Natural killer cell treated with Interleukin-12 subunit alpha and Interleukin-12 subunit beta and Interleukin-15 and Interleukin-18, amount 100 ng/mL, for 72 hours (primary cell): ENCODE measurements around the gene TRDMT1. TPM values are rescaled to one million over a fixed set of nuclear protein-coding genes. Genes with fewer than 3 reads are reported as not detected.
"Not testable (repeated sequence)": the region's sequence is repeated elsewhere in the genome, so short reads cannot be mapped to it uniquely, and the experiment has no call there.

Experiments used
- ATAC-seq, 2 donors: fragments of 150-1000 bp; cut with Tn5 transposase in 1 of 2; sonication (Bioruptor Pico), chemical (Tn5 transposase) in 1 of 2; 2 replicates each; pipeline ENCODE4 v1.10.0; 2021
- DNase-seq: peaks from one replicate; pipeline ENCODE4 v3.0.0; 2022; ENCODE audit warnings: low spot score
- H3K27ac Mint-ChIP-seq, 2 donors: 1 replicate in 1 of 2; 2 replicates in 1 of 2; pipeline ENCODE4 v1.8.0; 2022; ENCODE audit warnings: mixed read lengths in 2 of 2, mild to moderate bottlenecking in 1 of 2, moderate library complexity in 1 of 2
- H3K27me3 Mint-ChIP-seq, 2 donors: 1 replicate in 1 of 2; 2 replicates in 1 of 2; pipeline ENCODE4 v1.8.0; 2022; ENCODE audit warnings: mixed read lengths in 2 of 2
- H3K36me3 Mint-ChIP-seq: one replicate; pipeline ENCODE4 v1.8.0; 2022; ENCODE audit warnings: mixed read lengths
- H3K4me1 Mint-ChIP-seq, 2 donors: 1 replicate in 1 of 2; 2 replicates in 1 of 2; pipeline ENCODE4 v1.8.0; 2022; ENCODE audit warnings: low read depth in 2 of 2, mixed read lengths in 2 of 2, mild to moderate bottlenecking in 1 of 2
- H3K4me3 Mint-ChIP-seq: one replicate; pipeline ENCODE4 v1.8.0; 2022; ENCODE audit warnings: mixed read lengths
- H3K9me3 Mint-ChIP-seq: 2 replicates; pipeline ENCODE4 v1.8.0; 2022; ENCODE audit warnings: mixed read lengths
- total RNA-seq, 2 donors: library from RNA; stranded (reverse); gene quantifications; one replicate each; pipeline ENCODE4 v1.2.3, GENCODE V29; 2022

The TRDMT1 gene
- total RNA-seq, 2 donors from 2014 or later: 8.1 to 15.2 TPM

DNA sequence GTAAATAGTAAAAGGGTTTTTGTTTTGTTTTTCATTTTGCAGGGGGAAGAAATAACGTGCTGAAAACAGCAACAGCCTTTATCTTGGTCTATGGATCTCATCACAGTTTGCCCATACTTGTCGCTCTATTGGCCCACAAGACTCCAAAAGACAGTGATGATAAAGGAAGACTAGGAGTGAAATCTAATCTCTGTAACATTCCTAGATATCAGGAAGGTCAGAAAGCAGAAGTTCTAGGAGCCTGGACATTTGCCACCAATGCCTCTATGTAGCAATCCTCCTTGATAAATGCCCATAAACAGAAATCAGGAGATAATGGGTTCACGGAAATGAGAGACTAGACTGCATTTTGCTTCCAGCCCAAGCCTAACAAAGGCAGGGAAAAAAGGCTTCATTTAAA is 80.8 kb downstream of the TRDMT1 start:
- ATAC-seq (no peak), DNase-seq (no peak)
- Mint-ChIP-seq H3K4me1 (peaks cover 0 to 11% of the 10 kb centered on the region in 2 donors), H3K27ac (no peak overlapping the region), H3K27me3 (no peaks in the 10 kb centered on the region), H3K9me3 (no peaks in the 10 kb centered on the region), H3K36me3 (no peaks in the 10 kb centered on the region), H3K4me3 (no peak overlapping the region)

DNA sequence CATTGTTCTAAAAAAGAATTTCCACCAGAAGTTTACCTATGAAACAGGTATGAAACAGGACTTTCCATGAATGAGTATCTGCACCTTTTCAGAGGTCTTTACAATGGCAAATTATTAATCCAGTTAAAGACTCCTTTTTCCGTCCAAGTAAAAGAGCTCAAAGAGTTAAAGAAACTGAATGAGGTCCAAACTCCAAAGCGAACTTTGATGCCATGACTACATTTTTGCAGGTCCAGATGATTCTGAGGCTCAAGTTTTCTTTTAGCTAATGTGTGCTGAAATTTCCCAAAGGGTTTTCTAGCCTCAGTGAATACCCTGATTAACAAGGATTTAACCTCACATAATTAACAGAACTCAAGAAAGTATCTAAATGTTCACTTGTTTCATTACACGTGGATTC is 81.6 kb downstream of the TRDMT1 start:
- no peaks in the 10 kb centered on the region for H3K9me3 Mint-ChIP-seq
- no peak overlapping the region for H3K27ac Mint-ChIP-seq
- ATAC-seq (no peak), DNase-seq (no peak)
- H3K4me3 Mint-ChIP-seq: no peak overlapping the region
- no peaks in the 10 kb centered on the region for H3K36me3 Mint-ChIP-seq
- no peaks in the 10 kb centered on the region for H3K27me3 Mint-ChIP-seq
- peaks cover 0 to 10% of the 10 kb centered on the region in 2 donors for H3K4me1 Mint-ChIP-seq

DNA sequence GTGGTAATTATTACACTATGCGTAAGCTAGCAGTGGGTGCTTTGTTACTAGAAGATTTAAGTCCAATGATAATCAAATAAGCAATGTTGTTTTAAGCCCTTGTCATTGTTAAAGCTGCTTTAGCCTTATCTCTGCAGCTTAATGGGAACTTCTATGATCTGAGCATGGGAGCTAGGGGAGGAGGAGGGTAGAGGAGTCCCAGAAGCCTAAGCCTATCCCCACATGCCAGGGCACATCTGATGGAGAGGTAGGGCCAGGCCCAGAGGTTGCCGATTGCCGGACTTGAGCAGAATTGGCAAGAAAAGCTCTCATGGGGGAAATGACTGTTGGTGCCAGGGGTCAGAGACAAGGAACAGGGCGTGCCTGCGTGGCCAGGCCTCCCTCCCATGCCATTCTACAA is 85.3 kb downstream of the TRDMT1 start:
- no peaks in the 10 kb centered on the region for H3K36me3 Mint-ChIP-seq
- peaks cover 0 to 13% of the 10 kb centered on the region in 2 donors for H3K4me1 Mint-ChIP-seq
- ATAC-seq (no peak), DNase-seq (no peak)
- no peak overlapping the region for H3K4me3 Mint-ChIP-seq
- no peaks in the 10 kb centered on the region for H3K27me3 Mint-ChIP-seq
- no peaks in the 10 kb centered on the region for H3K9me3 Mint-ChIP-seq
- H3K27ac Mint-ChIP-seq: no peak overlapping the region

DNA sequence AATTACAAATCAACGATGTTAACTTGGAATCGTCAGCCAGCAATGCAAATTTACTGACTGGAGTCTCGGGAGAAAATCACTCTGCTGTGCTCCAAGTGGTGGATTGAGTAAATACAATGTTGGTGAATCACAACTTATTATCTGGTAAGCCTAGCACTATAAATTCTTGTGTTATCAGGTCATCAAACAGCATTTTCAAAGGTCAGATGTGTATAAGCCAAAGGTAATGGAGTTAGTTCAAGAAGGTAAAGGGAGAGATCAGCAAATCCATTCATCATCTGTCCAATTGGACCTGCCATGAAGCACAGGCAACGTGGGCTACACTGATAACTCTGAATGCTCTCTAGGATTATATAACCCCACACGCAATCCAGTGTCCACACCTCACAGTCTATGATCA is 85.8 kb downstream of the TRDMT1 start:
- DNase-seq: no peak
- H3K9me3 Mint-ChIP-seq: no peaks in the 10 kb centered on the region
- no peak overlapping the region for H3K4me3 Mint-ChIP-seq
- H3K27me3 Mint-ChIP-seq: no peaks in the 10 kb centered on the region
- no peaks in the 10 kb centered on the region for H3K36me3 Mint-ChIP-seq
- ATAC-seq: no peak
- H3K27ac Mint-ChIP-seq: no peak overlapping the region
- H3K4me1 Mint-ChIP-seq: peaks cover 0 to 13% of the 10 kb centered on the region in 2 donors

DNA sequence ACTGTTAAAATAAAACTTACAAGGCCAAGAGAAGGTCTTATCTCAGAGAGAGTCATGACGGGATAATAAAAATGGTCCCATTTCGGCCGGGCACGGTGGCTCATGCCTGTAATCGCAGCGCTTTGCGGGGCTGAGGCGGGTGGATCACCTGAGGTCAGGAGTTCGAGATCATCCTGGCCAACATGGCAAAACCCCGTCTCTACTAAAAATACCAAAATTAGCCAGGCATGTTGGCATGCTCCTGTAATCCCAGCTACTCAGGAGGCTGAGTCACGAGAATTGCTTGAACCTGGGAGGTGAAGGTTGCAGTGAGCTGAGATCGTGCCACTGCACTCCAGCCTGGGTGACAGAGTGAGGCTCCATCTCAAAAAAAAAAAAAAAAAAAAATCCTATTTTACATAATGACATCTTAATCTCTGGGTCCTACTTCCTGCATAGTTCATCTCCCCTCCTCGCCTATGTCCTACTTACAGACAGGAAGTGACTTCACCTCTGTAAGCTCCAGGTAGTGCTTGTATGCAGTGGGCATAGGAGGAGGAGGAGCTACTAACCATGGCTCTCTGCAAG is 86.5 kb downstream of the TRDMT1 start:
- not testable (repeated sequence) for H3K36me3 Mint-ChIP-seq, H3K27me3 Mint-ChIP-seq, H3K9me3 Mint-ChIP-seq, H3K27ac Mint-ChIP-seq, H3K4me3 Mint-ChIP-seq, DNase-seq
- ATAC-seq: peak in 1 of 2 donors; percentile 46
- peaks cover 0 to 13% of the 10 kb centered on the region in 2 donors for H3K4me1 Mint-ChIP-seq

DNA sequence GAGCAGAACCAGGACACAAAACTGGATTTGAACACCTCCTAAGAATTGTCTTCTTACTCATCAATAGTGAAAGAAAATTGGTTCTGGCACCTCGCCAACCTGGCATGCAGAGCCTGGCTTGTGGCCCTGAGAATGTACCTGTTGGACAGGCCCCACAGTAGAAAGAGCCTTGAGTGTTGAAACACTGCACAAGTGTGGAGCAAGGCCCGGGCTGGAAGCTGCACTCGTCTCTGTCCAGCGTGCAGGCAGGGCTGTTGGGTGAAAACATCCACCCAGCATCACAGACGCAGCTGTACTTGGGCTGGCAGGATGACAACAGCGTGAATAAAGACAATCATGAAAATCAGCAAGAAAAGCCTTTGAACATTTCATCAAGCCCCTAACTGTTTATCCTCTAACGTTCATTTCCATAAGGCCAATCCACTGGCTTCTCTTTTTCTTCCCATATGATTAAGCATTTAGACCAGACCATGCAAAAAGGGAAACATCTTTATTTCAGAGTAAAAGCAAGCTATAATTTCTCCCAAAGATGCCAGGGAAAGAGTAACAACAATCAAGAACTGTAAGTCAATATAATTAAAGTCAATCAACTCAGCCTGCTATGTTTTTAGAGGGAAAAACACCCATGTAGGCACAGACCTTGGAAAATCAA is 87.5 kb downstream of the TRDMT1 start:
- no peaks in the 10 kb centered on the region for H3K9me3 Mint-ChIP-seq
- no peak for ATAC-seq
- no peak for DNase-seq
- H3K4me1 Mint-ChIP-seq: peaks cover 0 to 18% of the 10 kb centered on the region in 2 donors
- H3K27ac Mint-ChIP-seq: no peak overlapping the region
- H3K27me3 Mint-ChIP-seq: no peaks in the 10 kb centered on the region
- no peaks in the 10 kb centered on the region for H3K36me3 Mint-ChIP-seq
- no peak overlapping the region for H3K4me3 Mint-ChIP-seq

DNA sequence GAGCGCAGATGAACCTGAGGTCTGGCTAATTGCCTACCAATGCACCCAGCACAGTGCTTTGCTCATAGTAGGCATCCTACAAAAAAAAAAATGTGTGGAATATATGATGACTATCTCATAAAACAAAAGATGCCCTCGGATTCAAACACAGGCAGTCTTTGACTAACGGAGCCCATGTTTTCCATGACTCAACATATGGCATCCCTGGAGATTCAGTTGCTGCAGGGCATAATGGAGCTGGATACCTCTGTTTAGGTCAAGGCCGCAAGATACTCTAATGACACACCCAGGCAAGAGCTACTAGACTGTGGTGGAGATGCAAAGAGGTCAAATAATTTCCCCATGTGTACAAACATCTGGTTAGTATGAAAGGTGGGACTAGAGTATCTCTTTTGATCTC is 88.1 kb downstream of the TRDMT1 start:
- Mint-ChIP-seq H3K4me1 (peaks cover 0 to 18% of the 10 kb centered on the region in 2 donors), H3K27me3 (no peaks in the 10 kb centered on the region), H3K27ac (no peak overlapping the region), H3K9me3 (no peaks in the 10 kb centered on the region), H3K4me3 (no peak overlapping the region), H3K36me3 (no peaks in the 10 kb centered on the region)
- no peak for ATAC-seq
- DNase-seq: no peak

DNA sequence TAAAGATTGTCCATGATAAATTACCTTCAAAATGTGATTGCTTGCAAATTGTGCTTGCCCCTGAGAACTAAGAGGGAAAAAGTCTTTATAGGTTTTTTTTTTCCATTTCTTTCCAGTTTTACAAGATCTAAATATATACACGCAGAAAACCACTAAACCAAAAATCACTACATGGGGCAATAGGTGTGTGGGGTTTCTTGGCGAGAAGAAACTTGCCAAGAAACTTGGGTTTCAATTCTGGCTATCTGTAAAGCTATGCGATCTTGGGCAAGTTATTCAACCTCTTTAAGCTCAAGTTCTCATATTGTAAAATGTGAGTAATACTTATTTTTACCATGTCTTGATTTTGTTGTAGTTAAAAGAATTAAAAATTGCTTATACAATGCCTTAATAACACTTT is 88.9 kb downstream of the TRDMT1 start:
- Mint-ChIP-seq H3K4me1 (peaks cover 0 to 14% of the 10 kb centered on the region in 2 donors), H3K4me3 (no peak overlapping the region)

DNA sequence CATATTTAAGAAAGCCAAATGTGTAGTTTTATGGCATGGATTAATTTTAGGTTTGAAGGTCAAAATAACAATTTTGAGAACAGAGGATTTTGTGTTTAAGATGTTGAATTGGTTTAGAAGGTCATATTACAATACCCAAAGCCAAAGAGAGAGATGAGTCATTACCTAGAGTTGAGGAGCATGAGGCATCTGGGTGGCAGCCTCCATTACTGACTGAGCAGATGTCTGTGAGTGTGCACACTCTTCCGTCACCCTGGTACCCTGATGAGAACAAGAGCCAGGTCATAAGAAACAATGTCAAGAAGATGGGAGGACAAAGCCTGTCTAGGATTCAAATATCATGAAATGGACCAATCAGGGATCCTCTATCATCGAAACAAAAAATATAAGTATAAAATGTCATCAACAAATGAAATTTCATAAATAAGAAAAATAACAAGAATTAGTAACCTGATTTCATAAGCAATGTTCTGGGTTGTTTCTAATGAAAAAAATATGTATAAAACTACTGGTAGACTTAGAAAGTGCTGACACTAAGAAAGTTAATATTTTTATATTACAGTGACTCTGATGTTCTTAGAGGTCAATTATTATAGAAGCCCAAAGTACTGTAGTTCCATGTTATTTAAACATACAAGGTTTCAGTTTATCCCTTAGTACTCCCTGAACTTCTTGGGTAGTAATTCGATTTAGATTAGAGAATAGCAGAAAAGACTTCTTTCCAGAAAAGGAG is 91.8 kb downstream of the TRDMT1 start:
- no peak for DNase-seq
- Mint-ChIP-seq H3K27ac (no peak overlapping the region), H3K4me3 (no peak overlapping the region), H3K4me1 (peaks cover 0 to 8% of the 10 kb centered on the region in 2 donors), H3K27me3 (no peaks in the 10 kb centered on the region), H3K9me3 (no peaks in the 10 kb centered on the region), H3K36me3 (no peaks in the 10 kb centered on the region)
- ATAC-seq: no peak

More for the DNA sequence above, 88.9 kb downstream of the TRDMT1 start:
- Mint-ChIP-seq H3K27ac (no peak overlapping the region), H3K27me3 (no peaks in the 10 kb centered on the region), H3K36me3 (no peaks in the 10 kb centered on the region), H3K9me3 (no peaks in the 10 kb centered on the region)
- no peak for DNase-seq
- ATAC-seq: no peak

DNA sequence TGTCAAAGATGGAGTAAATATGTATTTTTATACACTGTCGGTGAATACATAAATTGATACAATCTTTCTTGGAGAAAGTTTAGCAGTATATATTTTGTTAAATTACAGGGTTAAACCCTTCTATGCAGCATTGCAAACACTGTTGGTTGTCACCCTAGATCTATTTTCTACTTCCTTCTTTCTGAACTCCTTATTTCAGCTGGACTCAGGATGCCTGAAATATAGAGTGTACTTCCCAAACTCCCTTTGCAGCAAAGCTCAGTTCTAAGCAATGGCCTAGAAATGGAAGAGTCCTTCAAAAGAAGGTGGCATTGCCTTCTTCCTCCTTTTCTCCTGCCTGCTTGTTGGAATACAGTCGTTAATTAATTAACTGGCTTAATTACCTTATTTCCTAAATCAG is 92.4 kb downstream of the TRDMT1 start:
- ATAC-seq: no peak

DNA sequence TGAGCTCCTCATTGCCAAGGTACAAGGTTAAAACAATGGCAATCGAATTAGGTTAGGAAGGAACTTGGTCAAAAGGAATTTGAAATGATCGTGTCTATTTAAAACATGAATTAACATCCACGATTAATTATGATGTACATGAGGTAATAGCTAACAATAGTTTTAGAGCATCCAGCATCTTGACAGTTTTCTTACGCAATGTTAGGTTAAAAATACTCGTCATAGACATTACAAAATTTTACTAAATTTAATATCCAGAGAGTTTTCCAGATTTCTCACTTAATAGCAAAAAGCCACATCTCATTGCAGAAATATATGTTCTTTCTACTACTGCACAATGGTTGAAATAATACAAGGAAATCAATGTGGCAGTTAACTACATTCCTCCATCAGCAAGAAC is 94.5 kb downstream of the TRDMT1 start:
- peaks cover 0 to 5% of the 10 kb centered on the region in 2 donors for H3K4me1 Mint-ChIP-seq
- no peaks in the 10 kb centered on the region for H3K36me3 Mint-ChIP-seq
- DNase-seq (no peak), ATAC-seq (no peak)
- H3K4me3 Mint-ChIP-seq: no peak overlapping the region
- no peaks in the 10 kb centered on the region for H3K27me3 Mint-ChIP-seq
- H3K9me3 Mint-ChIP-seq: no peaks in the 10 kb centered on the region
- no peak overlapping the region for H3K27ac Mint-ChIP-seq

More for the DNA sequence above, 92.4 kb downstream of the TRDMT1 start:
- H3K4me3 Mint-ChIP-seq: no peak overlapping the region
- no peak overlapping the region for H3K27ac Mint-ChIP-seq
- no peak for DNase-seq
- no peaks in the 10 kb centered on the region for H3K27me3 Mint-ChIP-seq
- H3K36me3 Mint-ChIP-seq: no peaks in the 10 kb centered on the region
- peaks cover 0 to 8% of the 10 kb centered on the region in 2 donors for H3K4me1 Mint-ChIP-seq
- no peaks in the 10 kb centered on the region for H3K9me3 Mint-ChIP-seq

DNA sequence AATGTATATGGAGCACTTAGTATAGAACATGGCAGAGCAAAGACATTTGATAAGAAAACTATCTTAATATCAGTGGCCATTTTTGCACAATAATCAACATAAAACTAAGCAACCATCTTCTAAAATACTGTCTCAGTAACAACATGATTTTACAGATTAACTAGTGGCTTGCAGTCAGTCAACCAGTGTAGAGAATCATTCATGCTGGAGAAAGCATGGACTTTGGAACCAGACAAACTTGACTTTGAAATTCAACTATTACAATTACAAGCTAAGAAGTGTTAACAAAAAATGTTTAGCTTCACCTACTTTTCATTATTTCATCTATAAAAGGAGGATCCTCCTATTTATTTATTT is 99.6 kb downstream of the TRDMT1 start:
- H3K4me1 Mint-ChIP-seq: no peaks in the 10 kb centered on the region
- no peak overlapping the region for H3K27ac Mint-ChIP-seq
- DNase-seq: no peak
- ATAC-seq: no peak
- H3K9me3 Mint-ChIP-seq: no peaks in the 10 kb centered on the region
- H3K27me3 Mint-ChIP-seq: no peaks in the 10 kb centered on the region
- H3K4me3 Mint-ChIP-seq: no peak overlapping the region
- H3K36me3 Mint-ChIP-seq: no peaks in the 10 kb centered on the region

DNA sequence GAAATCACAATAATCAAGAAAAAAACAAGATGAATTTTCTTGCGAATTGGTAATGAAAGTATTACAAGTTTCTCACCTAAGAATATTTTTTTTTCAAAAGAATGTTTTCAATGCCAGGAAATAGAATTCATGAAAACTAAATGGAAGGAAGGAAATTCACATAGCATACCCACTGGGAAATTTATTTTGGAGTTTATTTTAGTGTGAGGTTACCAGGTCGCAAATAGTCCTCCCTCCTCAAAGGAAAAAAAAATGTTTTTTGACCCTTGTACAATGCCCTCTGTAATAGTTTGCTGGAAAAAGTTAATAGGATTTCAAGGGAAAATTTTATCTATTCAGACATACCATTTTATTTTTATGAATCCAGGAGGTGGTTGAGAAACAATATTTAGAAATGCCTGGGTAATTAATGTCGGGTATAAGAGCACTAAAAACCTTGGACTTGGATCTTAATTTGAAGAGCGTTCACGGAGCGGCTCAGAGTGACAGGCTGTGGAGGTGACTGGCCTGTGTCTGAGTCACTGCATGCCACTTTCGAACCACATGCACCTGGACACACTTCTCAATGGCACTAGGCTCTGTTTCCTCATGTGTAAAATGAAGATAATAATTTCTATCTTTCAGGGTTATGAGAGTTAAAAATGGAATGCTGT is 100.1 kb downstream of the TRDMT1 start:
- ATAC-seq (no peak), DNase-seq (no peak)
- H3K4me3 Mint-ChIP-seq: no peak overlapping the region
- H3K9me3 Mint-ChIP-seq: no peaks in the 10 kb centered on the region
- H3K27ac Mint-ChIP-seq: no peak overlapping the region
- no peaks in the 10 kb centered on the region for H3K27me3 Mint-ChIP-seq
- no peaks in the 10 kb centered on the region for H3K4me1 Mint-ChIP-seq
- no peaks in the 10 kb centered on the region for H3K36me3 Mint-ChIP-seq

DNA sequence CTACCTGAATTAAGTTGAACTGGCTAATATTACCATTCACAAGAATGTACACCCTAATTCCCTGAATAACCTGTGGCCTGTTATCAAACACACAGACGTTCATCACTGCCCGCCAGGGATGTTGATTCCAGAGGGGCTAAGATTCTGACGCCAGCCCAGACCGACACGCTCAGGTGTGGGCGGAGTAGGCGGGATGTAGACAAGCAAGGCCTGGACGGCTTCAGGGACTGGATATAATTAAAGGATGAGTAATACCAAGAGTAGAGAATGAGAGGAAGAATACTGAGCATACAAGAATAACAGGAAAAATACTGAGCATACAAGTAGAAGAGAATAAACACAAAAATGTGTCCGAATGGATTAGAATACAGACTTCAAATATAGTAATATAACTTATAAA is 100.9 kb downstream of the TRDMT1 start:
- no peak overlapping the region for H3K27ac Mint-ChIP-seq
- no peaks in the 10 kb centered on the region for H3K36me3 Mint-ChIP-seq
- no peak for ATAC-seq

More for the DNA sequence above, 100.9 kb downstream of the TRDMT1 start:
- DNase-seq: no peak
- no peak overlapping the region for H3K4me3 Mint-ChIP-seq
- no peaks in the 10 kb centered on the region for H3K9me3 Mint-ChIP-seq
- H3K27me3 Mint-ChIP-seq: no peaks in the 10 kb centered on the region
- no peaks in the 10 kb centered on the region for H3K4me1 Mint-ChIP-seq
